CD14-positive monocyte (primary cell): ENCODE data around the gene NR2C2AP. TPM values are rescaled to one million over a fixed set of nuclear protein-coding genes. Genes with fewer than 3 reads are reported as not detected.

Experiments
- DNase-seq, 3 donors: peaks; one replicate each; pipeline ENCODE4 v3.0.0-alpha.2; 2011 to 2022
- H2AFZ ChIP-seq: 2 replicates; pipeline ENCODE4 v1.6.0; 2012; ENCODE audit warnings: mild to moderate bottlenecking, low read depth, low read length, inconsistent platforms; ENCODE audit not compliant: insufficient read depth, poor library complexity, severe bottlenecking
- H3K27ac ChIP-seq, 2 donors: 1 replicate in 1 of 2; 2 replicates in 1 of 2; pipeline ENCODE4 v1.5.1; 2012 to 2013; ENCODE audit warnings: low read length in 2 of 2, control low read depth in 1 of 2, inconsistent platforms in 1 of 2, low read depth in 1 of 2, mild to moderate bottlenecking in 1 of 2
- H3K27me3 ChIP-seq, 2 donors: one replicate each; pipeline versions ENCODE4 v1.6.0 to v1.6.1; 2011 to 2013; ENCODE audit warnings: low read length in 2 of 2; ENCODE audit not compliant: control insufficient read depth in 2 of 2, insufficient read depth in 2 of 2
- H3K36me3 ChIP-seq, 2 donors: replicated peaks in 1 of 2; 1 replicate in 1 of 2; 2 replicates in 1 of 2; pipeline versions ENCODE4 v1.5.1 to v1.6.1; 2012 to 2013; ENCODE audit warnings: low read length in 2 of 2, control low read depth in 1 of 2, inconsistent platforms in 1 of 2, mild to moderate bottlenecking in 1 of 2; ENCODE audit not compliant: insufficient read depth in 2 of 2, control insufficient read depth in 1 of 2
- H3K4me1 ChIP-seq, 2 donors: 1 replicate in 1 of 2; 2 replicates in 1 of 2; pipeline versions ENCODE4 v1.5.1 to v1.6.1; 2012 to 2013; ENCODE audit warnings: low read length in 2 of 2, control low read depth in 1 of 2, inconsistent platforms in 1 of 2, mild to moderate bottlenecking in 1 of 2, moderate library complexity in 1 of 2; ENCODE audit not compliant: insufficient read depth in 2 of 2, control insufficient read depth in 1 of 2
- H3K4me2 ChIP-seq: replicated peaks from 2 replicates; pipeline ENCODE3; 2012; ENCODE audit warnings: low read length, moderate library complexity, mild to moderate bottlenecking; ENCODE audit not compliant: poor library complexity, severe bottlenecking; ENCODE audit errors: extremely low read depth
- H3K4me3 ChIP-seq, 3 experiments: fragments of 200-600 bp in 1 of 3; sonication (generic) in 1 of 3; replicated peaks in 1 of 3; 1 replicate in 2 of 3; 2 replicates in 1 of 3; pipeline ENCODE4 v1.5.1; 2011 to 2013; ENCODE audit warnings: low read length in 3 of 3, mild to moderate bottlenecking in 3 of 3, control low read depth in 2 of 3, low read depth in 2 of 3, inconsistent platforms in 1 of 3, moderate library complexity in 1 of 3
- H3K79me2 ChIP-seq: 2 replicates; pipeline ENCODE4 v1.6.0; 2012; ENCODE audit warnings: mild to moderate bottlenecking, control low read depth, inconsistent platforms, low read length, moderate library complexity; ENCODE audit not compliant: insufficient read depth
- H3K9ac ChIP-seq: 2 replicates; pipeline ENCODE4 v1.6.0; 2017; ENCODE audit warnings: low read length, mild to moderate bottlenecking; ENCODE audit not compliant: insufficient read depth, poor library complexity, severe bottlenecking
- H3K9me3 ChIP-seq, 2 donors: replicated peaks in 1 of 2; 1 replicate in 1 of 2; 2 replicates in 1 of 2; pipeline versions ENCODE4 v1.5.1 to v1.6.1; 2012 to 2013; ENCODE audit warnings: low read length in 2 of 2, control low read depth in 1 of 2; ENCODE audit not compliant: control insufficient read depth in 1 of 2, insufficient read depth in 1 of 2
- H4K20me1 ChIP-seq: 2 replicates; pipeline ENCODE4 v1.6.0; 2012; ENCODE audit warnings: mild to moderate bottlenecking, low read length, control low read depth, moderate library complexity; ENCODE audit not compliant: insufficient read depth
- H3K27ac Mint-ChIP-seq, 7 donors: one replicate each; pipeline ENCODE4 v1.8.0; 2020; ENCODE audit warnings: mild to moderate bottlenecking in 7 of 7, mixed read lengths in 7 of 7, moderate library complexity in 6 of 7, inconsistent platforms in 2 of 7
- H3K27me3 Mint-ChIP-seq, 3 donors: one replicate each; pipeline ENCODE4 v1.8.0; 2021 to 2022; ENCODE audit warnings: low read depth in 3 of 3, mild to moderate bottlenecking in 3 of 3, mixed read lengths in 3 of 3, moderate library complexity in 3 of 3, inconsistent platforms in 1 of 3
- H3K36me3 Mint-ChIP-seq, 2 donors: one replicate each; pipeline ENCODE4 v1.8.0; 2020; ENCODE audit warnings: mixed read lengths in 2 of 2, inconsistent platforms in 1 of 2, mild to moderate bottlenecking in 1 of 2
- H3K4me1 Mint-ChIP-seq: one replicate; pipeline ENCODE4 v1.8.0; 2020; ENCODE audit warnings: mild to moderate bottlenecking, mixed read lengths
- H3K4me3 Mint-ChIP-seq, 2 donors: one replicate each; pipeline ENCODE4 v1.8.0; 2020; ENCODE audit warnings: mild to moderate bottlenecking in 2 of 2, mixed read lengths in 2 of 2, moderate library complexity in 1 of 2
- H3K9me3 Mint-ChIP-seq, 7 donors: one replicate each; pipeline ENCODE4 v1.8.0; 2020 to 2022; ENCODE audit warnings: mixed read lengths in 7 of 7, mild to moderate bottlenecking in 6 of 7, moderate library complexity in 6 of 7, inconsistent platforms in 2 of 7
- WGBS: methylation state at CpG from one replicate; pipeline ENCODE4 v1.1.5; 2013; ENCODE audit warnings: missing lambda C conversion rate; ENCODE audit not compliant: insufficient coverage; 5-methylcytosine and 5-hydroxymethylcytosine counted together
- intact Hi-C, 2 donors: fragments of 100-400 bp; cut with micrococcal nuclease; formaldehyde crosslinking; loops; one replicate each; pipeline versions ENCODE4 v1.15.0 to v1.15.1; 2023
- polyA plus RNA-seq, 3 donors: library from polyadenylated mRNA; depleted of rRNA in 1 of 3; unstranded in 2 of 3; stranded (reverse) in 1 of 3; fragments of 300-500 nt in 2 of 3; fragments of >200 nt in 1 of 3; fragmentation: Illumina TruSeq in 2 of 3; gene quantifications; 1 replicate in 2 of 3; 2 replicates in 1 of 3; pipeline ENCODE4 v1.2.3, GENCODE V29; 2012 to 2021
- TF ChIP-seq, protein P1 (sequence below): fragments of 200-600 bp; IDR thresholded peaks from one replicate; pipeline ENCODE4 v1.8.0; 2022; ENCODE audit warnings: antibody characterized with exemption, mild to moderate bottlenecking

NR2C2AP gene
- polyA plus RNA-seq, 3 donors, result 6.4 to 7.8 (median 6.4) TPM

DNA sequence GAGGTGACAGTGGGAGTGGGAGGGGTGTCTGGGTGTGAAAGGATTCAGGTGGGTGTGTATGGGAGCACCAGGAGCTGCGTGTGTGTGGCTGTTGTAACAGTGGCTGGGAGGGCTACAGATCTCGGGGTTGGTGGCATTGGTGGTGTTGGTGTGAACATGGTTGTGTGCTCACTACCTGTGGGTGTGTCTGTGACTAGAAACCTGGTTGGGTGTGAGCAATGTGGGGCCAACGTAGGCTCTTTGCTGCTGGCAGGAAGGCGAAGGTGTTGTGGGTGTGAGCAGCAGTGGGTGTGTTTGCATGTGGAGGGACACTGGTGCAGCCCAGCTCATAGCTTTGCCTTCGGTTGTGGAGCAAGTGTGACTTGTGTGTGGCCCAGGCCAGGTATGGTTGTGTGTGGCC, 3.7 kb upstream of the NR2C2AP start:
- no peak overlapping the region for H3K27ac ChIP-seq
- no peaks in the 10 kb centered on the region for H4K20me1 ChIP-seq
- peaks cover 11% of the 10 kb centered on the region for H3K79me2 ChIP-seq
- Mint-ChIP-seq H3K27me3 (peaks cover 26 to 44% (median 30%) of the 10 kb centered on the region in 3 donors), H3K4me3 (peak overlapping the region in 1 of 2 donors; percentile 47), H3K9me3 (peaks cover 0 to 15% (median 4%) of the 10 kb centered on the region in 7 donors), H3K27ac (no peak overlapping the region), H3K4me1 (peaks cover 21% of the 10 kb centered on the region), H3K36me3 (peaks cover 0 to 5% of the 10 kb centered on the region in 2 donors)
- H2AFZ ChIP-seq, result no peak overlapping the region
- H3K4me2 ChIP-seq, result no peak overlapping the region
- H3K27me3 ChIP-seq, result peaks cover 5 to 8% of the 10 kb centered on the region in 2 donors
- DNase-seq, result no peak
- H3K9ac ChIP-seq, result no peak overlapping the region
- WGBS, result 81% methylated on average over 5 of the region's 5 CpGs
- TF ChIP-seq, protein P1, sequence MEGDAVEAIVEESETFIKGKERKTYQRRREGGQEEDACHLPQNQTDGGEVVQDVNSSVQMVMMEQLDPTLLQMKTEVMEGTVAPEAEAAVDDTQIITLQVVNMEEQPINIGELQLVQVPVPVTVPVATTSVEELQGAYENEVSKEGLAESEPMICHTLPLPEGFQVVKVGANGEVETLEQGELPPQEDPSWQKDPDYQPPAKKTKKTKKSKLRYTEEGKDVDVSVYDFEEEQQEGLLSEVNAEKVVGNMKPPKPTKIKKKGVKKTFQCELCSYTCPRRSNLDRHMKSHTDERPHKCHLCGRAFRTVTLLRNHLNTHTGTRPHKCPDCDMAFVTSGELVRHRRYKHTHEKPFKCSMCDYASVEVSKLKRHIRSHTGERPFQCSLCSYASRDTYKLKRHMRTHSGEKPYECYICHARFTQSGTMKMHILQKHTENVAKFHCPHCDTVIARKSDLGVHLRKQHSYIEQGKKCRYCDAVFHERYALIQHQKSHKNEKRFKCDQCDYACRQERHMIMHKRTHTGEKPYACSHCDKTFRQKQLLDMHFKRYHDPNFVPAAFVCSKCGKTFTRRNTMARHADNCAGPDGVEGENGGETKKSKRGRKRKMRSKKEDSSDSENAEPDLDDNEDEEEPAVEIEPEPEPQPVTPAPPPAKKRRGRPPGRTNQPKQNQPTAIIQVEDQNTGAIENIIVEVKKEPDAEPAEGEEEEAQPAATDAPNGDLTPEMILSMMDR, result no peak
- H3K9me3 ChIP-seq, result peaks cover 4 to 6% of the 10 kb centered on the region in 2 donors
- H3K36me3 ChIP-seq, result peaks cover 0 to under 1% of the 10 kb centered on the region in 2 donors
- no peak overlapping the region for H3K4me3 ChIP-seq
- peaks cover 11 to 19% of the 10 kb centered on the region in 2 donors for H3K4me1 ChIP-seq
- intact Hi-C loops, result no loop called here

DNA sequence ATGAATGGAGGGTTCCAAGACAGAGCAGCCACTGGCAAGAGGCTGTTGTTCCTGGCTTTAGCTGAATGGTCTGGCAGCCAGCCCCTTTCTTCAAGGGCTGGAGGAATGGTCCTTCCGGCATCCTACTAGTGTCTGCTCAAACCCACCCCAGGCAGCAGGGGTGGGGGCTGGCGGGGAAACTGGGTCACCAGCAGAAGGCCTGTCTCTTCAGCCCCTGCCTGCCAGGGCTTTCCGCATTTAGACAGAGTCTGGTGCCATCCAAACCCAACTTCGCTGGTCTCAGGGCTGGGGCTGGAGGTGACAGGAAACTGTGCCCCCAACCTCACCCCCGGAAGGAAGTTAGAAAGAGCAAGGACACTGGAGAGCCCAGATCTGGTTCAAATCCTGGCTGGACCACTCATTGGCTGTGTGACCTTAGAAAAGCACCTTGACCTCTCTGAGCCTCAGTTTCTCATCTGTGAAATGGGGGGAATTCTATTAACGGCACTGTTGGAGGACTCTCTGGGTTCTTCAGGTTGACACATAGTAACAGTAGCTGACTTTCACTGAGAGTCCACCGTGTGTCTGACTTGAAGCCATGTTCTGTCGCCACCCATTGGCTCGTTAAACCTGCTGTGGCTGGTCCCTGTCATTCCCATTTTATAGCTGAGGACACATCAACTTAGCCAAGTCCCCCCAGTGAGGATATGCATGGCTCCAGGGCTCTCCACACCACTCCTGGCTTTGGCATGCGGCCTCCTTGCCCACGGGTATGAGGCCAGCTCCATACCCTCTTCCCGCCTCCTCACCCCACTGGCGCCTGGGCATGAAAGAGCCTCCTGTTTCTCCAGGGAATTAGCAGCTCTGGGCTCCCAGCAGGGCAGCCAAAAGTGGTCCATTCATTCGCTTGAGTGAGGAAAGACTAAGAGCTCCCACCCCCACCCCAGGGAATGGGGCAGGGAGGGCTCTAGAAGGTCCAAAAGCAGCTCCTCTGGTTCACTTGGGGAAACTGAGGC, 2.5 kb upstream of the NR2C2AP start:
- H3K27me3 Mint-ChIP-seq, result peaks cover 16 to 33% (median 21%) of the 10 kb centered on the region in 3 donors
- Histone ChIP-seq H3K79me2 (peaks cover 15% of the 10 kb centered on the region), H3K36me3 (peaks cover 0 to 8% of the 10 kb centered on the region in 2 donors), H3K27me3 (no peaks in the 10 kb centered on the region), H3K4me3 (no peak overlapping the region), H3K9me3 (peaks cover 0 to 6% of the 10 kb centered on the region in 2 donors), H4K20me1 (no peaks in the 10 kb centered on the region), H3K4me2 (no peak overlapping the region), H3K27ac (no peak overlapping the region), H3K4me1 (peaks cover 11 to 19% of the 10 kb centered on the region in 2 donors), H3K9ac (no peak overlapping the region), H2AFZ (no peak overlapping the region)
- intact Hi-C loops, result no loop called here
- DNase-seq, result no peak
- H3K4me1 Mint-ChIP-seq, result peaks cover 26% of the 10 kb centered on the region
- 64% methylated on average over 10 of the region's 14 CpGs for WGBS
- H3K36me3 Mint-ChIP-seq, result peaks cover 2 to 16% of the 10 kb centered on the region in 2 donors
- no peak overlapping the region for H3K4me3 Mint-ChIP-seq
- peak overlapping the region in 1 of 7 donors; percentile 18 for H3K27ac Mint-ChIP-seq
- TF ChIP-seq, protein P1, result no peak
- H3K9me3 Mint-ChIP-seq, result peaks cover 0 to 15% (median 3%) of the 10 kb centered on the region in 7 donors
